Fibroblast of lung (primary cell): Measurements from ENCODE around the gene ACADVL.

Experiments
- CTCF ChIP-seq, 2 donors: IDR thresholded peaks in 1 of 2; conservative IDR thresholded peaks in 1 of 2; 1 replicate in 1 of 2; 2 replicates in 1 of 2; pipeline ENCODE4 v1.5.1; 2011 to 2012; ENCODE audit warnings: low read length in 2 of 2, control low read depth in 1 of 2, inconsistent platforms in 1 of 2, low read depth in 1 of 2, mild to moderate bottlenecking in 1 of 2
- EZH2 ChIP-seq: IDR thresholded peaks from 2 replicates; pipeline ENCODE4 v1.5.1; 2012; ENCODE audit warnings: low read length, control low read depth, mild to moderate bottlenecking; ENCODE audit errors: missing control alignments

DNA sequence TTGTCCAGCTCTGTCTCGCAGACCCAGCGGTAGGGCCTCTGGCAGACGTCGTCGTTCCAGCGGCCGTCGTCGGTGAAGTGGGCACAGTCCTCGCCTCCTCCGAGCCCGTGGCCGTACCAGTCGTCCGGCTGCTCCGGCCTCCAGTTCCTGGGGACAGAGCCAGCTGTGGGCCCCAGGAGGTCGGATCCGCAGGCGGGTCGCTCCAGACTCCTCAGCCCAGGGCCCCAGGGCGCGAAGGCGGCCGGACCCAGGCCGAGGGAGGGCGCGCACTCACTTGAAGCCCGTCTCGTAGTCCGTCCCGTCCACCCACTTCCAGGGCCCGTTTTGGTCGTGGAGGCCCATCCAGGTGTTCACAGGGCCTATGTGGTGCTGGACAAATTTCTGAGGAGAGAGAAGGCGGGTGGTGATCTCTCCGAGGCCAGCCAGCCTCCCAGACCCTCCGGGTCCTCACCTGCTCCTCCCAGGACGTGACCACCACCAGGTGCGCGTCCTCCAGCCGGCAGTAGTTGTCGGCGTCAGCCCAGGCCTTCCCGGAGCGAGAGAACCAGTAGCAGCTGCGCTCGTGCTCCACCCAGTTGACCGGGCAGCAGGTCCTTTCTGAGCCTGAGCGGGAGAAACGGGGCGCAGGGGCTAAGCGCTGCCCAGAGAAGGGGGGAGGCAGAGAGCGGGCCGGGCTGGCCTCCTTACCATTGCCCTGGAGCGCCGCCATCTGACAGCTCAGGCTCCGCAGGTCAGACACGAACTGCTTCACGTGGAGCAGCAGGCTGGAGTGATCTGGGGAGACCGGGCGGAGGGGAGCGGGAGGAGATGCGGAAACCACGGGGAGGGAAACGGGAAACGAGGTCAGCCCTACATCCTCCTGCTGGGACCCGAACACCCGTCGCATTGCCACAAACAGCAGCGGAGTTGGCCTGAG is 45.8 kb upstream of the ACADVL start:
- TF ChIP-seq CTCF (conservative IDR thresholded peaks at IDR 0.05 in 1 of 2, IDR thresholded peaks at IDR 0.05 in 1 of 2; ENCODE audit: low read depth in 1 of 2, low read length in 2 of 2): no peak
- no peak for TF ChIP-seq EZH2
